Measurements from ENCODE around the gene ATMIN.

DNA sequence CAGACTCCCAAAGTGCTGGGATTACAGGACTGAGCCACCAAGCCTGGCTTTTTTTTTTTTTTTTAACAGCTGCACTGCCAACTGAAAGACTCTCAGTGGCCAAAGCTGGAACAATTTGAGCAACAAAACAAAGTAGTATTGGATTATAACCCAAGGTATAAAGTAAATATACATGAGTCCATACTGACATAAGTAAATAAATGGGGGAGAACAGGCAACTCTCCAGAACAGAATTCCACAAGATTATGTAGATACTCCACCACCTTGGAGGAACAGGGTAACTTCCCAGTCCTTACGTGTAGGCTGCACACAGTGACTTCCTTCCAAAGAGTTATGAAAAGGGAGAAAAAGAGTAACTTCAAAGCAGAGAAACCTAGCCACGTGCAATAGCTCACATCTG is 44.7 kb upstream of the ATMIN start:
- TF ChIP-seq YY1 (IDR thresholded peaks at IDR 0.05; ENCODE audit: low read depth, low read length) (no peak), POLR2A (IDR thresholded peaks at IDR 0.05; ENCODE audit: low read depth, low read length) (no peak), RFX5 (IDR thresholded peaks at IDR 0.05; ENCODE audit: low read depth, low read length) (no peak), MAX (IDR thresholded peaks at IDR 0.05; ENCODE audit: low read depth, low read length) (no peak), SMC3 (IDR thresholded peaks at IDR 0.05; ENCODE audit: borderline replicate concordance, low read length) (no peak), JUND (IDR thresholded peaks at IDR 0.05; ENCODE audit: low read depth, low read length) (no peak)
- TF ChIP-seq, protein P1, sequence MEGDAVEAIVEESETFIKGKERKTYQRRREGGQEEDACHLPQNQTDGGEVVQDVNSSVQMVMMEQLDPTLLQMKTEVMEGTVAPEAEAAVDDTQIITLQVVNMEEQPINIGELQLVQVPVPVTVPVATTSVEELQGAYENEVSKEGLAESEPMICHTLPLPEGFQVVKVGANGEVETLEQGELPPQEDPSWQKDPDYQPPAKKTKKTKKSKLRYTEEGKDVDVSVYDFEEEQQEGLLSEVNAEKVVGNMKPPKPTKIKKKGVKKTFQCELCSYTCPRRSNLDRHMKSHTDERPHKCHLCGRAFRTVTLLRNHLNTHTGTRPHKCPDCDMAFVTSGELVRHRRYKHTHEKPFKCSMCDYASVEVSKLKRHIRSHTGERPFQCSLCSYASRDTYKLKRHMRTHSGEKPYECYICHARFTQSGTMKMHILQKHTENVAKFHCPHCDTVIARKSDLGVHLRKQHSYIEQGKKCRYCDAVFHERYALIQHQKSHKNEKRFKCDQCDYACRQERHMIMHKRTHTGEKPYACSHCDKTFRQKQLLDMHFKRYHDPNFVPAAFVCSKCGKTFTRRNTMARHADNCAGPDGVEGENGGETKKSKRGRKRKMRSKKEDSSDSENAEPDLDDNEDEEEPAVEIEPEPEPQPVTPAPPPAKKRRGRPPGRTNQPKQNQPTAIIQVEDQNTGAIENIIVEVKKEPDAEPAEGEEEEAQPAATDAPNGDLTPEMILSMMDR (IDR thresholded peaks at IDR 0.05 in 2 of 3, conservative IDR thresholded peaks at IDR 0.05 in 1 of 3; ENCODE audit: control insufficient read depth in 2 of 3, extremely low read depth in 1 of 3, insufficient read depth in 1 of 3, low read depth in 3 of 3, low read length in 3 of 3) = no peak
